ENCODE results near the gene MPZL3.

The MPZL3 gene

DNA sequence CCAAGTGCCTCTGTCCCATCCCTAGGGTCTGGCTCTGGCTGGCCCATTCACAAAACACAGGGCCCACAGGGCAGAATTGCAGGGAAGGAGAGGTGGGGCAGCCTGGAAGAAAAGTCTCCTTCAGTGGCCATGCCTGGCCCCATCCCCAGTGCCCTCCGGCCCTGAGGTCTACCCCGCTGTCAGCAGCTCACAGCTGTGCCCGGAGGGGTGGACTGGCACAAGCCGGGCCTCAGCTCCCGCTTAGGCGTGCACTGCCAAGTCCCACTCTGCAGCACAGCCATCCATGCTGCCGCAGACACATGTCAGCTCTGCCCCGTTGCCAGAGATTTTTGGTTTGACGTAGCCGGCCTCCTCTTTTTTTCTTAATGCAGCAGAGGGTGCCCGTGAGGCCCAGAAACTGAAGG is 71.9 kb downstream of the MPZL3 start:
- no peak for DNase-seq

DNA sequence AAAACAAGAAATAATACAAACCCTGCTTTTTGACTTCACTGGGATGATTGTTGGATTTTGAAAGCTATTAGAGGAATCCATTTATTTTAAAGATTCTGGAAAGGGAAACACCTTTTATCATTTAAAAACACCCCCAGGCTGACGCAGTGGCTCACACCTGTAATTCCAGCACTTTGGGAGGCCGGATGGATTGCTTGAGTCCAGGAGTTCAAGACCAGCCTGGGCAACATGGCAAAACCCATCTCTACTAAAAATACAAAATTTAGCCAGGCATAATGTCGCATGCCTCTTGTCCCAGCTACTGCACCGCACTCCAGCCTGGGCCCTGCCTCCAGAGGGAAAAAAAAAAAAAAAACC is 75.4 kb downstream of the MPZL3 start:
- no peak for DNase-seq

Measured in stimulated activated CD4-positive, alpha-beta T cell treated with anti-CD3 and anti-CD28 coated beads, Interleukin-2, amount 100 ng/mL, for 48 hours (primary cell).